NCI-H526 treated with DMSO at 0.1 percent for 48 hours (cell line): ENCODE results near the gene PKD1.

ENCODE experiments used
- DNase-seq: peaks from one replicate; lab custom pipeline; 2025; lab: John Stamatoyannopoulos, UW

Gene PKD1

DNA sequence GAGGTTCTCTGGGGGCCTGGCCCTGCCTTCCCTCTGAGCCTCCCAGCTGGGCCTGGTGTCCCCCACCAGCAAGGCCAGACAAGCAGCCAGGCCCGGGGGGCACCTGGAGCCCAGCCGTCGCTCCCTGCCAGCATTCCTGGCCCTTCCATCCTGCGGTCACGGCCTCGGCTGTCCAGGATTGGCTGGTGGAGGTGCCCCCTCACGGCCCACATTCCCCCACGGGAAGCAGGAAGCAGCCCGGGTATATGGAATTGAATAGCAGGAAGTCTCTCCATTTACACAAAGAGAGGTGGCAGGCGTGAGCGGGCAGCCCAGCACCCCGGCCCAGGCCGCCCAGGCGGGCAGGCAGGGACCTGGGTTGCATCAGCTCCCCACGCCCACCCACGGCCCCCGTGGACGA is 34.4 kb upstream of the PKD1 start:
- no peak for DNase-seq

DNA sequence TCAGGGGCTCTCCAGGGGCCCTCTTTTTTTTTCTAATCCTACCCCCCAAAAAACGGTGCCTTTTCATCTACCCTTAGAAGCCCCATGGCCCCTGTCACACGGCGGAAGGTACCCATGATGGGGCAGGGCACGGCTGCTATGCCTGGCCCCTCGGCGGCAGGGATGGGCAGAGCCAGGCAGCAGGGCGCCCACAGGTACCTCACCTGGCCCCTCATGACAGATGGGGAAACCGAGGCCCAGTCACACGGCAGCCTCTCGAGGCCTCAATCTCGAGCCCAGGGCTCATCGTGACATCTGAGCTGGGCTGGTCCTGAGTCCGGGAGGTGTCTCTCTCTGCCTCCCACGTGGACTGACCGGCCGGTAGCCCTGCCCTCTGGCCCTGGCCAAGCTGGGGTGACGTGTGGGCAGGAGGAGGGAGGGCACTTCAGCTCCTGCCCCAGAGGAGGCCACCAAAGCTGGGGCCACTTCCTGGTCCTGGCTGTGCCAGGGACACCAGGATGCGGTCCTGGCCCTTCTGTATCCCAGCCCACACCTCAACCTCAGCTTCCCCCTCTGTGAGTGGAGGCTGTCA is 31.5 kb upstream of the PKD1 start:
- DNase-seq = no peak

DNA sequence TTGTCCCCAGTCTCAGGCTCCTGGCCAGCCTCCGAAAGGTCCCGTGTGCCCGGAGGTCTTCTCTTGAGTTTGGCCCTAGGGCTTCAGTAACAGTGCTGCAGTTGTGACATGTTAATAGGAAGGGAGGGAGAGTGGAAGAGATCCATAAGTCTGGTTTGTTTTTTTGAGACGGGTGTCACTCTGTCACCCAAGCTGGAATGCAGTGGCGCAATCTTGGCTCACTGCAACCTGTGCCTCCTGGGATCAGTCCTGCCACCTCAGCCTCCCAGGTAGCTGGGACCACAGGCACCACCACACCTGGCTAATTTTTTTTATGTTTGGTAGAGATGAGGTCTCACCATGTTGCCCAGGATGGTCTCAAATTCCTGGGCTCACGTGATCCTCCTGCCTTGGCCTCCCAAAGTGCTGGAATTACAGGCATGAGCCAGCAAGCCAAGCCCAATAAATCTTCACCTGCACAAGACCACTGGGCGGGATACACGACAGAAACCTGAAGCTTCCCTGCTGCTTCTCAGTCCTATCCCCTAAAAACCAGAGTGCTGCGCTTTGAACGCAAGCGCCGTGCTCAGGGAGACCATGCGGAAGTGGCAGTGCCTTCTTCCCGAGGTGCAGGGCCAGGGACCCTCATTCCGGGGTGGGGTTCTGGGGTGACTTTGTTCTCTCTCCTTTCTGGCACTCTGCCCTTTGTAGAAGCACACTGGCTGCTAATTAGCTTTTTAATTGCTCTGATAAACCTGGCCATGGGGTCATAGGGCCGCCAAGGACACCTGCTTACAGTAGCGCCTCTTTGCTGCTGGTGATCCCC is 30.8 kb upstream of the PKD1 start:
- DNase-seq = no peak

- DNase-seq = no peak
These were observed 30.2 kb upstream of the PKD1 start for GRCh38 chr16:2165861-2166260.

DNA sequence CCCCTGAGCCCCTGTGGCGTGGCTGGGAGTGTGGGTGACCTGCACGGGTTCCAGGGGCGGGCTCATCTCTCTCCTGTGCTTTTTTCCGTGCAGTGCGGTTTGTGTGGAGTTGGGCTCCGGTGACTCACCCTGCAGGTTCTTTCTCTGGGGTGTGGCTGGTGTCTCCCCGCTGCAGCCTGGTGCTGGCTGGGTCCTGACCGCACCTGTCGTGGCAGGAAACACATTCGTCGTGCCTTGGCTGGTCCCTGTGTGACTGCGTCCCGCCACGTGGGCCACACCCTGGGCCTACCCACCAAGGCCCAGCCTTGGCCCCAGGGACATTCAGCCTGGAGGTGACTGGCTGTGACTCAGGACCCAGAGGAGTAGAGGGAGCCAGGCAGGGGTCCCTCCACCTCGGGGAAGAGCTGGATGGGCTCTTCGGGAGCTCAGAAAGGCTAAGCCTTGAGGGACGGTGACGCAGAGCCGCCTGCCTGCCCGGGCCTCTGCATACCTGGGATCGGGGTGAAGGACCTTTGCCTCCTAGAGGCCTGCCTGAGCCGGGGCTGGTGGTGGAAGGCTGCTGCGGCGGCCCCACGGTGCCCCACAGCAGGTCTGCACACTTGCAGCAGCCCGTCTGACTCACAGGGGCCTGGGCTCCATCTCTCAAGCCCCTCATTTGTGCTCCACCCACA is 27.6 kb upstream of the PKD1 start:
- no peak for DNase-seq

DNA sequence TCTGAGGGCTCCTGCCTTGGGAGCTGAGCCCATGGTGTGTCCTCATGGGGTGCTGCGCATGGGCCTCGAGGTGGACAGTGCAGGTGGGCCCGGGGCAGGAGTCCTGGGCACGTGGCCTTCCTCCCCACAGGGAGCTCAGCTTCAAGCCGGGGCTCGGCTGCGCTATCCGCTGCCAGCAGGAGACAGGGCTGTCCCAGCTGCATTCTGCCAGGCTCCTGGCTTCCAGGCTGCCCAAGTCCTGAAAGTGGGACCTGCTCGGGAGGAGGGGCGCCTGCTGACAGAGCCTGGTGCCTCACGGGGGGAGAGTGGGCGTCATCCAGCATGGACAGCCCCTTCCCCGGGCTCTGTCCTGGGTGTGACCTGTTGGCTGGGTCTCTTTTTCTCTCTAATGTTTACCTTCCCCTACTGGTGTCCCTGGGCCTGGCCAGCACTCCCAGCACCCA is 27.0 kb upstream of the PKD1 start:
- DNase-seq = no peak

DNA sequence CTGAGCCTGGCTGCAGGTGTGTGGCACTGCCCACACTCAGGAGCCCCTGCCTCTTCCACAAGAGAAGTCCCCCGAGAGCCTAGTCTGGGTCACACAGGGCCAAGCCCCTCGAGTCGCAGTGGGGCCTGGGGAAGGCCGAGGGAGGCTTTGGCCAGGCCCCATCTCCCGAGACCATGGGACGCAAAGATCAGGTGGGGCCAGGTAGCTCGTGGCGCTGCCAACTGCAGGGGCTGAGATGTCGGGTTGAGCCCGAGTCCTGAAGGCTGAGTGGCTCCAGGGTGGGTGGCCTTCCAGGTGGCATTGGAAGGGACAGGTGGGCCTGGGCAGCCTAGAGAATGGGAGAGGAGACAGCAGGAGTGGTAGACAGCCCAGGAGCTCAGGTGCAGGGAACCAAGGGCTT is 26.2 kb upstream of the PKD1 start:
- no peak for DNase-seq

- no peak for DNase-seq
These were observed 25.3 kb upstream of the PKD1 start for GRCh38 chr16:2160915-2161551.

DNA sequence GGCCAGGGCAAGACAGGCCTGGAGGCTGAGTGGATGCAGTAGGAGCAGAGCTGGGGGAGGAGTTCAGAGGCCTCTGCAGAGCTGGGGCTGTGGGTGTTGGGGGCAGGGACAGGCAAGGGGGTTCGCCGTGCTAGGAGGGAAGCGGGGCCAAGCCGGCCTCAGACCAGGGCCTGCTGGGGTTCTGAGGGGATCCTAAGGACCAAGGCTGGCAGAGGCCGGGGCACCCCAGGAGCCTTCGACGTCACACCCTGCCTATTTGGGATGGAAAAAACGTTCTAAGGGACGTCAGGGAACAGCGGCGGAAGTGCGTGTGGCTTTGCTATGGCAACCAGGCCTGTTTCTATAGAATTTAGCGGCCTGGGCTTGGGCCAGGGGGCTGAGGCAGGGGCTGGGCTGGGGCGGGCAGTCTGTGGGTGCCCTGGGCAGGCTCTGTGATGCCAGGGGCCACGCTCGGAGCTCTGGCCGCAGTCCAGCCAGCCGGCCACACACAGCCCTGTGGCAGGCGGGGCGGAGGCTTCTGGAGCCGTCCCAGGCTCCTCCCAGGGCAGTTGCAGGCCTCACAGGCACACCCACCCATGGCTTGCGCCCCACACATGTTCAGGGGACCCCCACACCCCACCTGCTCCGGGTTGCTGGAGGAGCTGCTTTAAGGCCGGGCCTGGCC is 23.6 kb upstream of the PKD1 start:
- no peak for DNase-seq

DNA sequence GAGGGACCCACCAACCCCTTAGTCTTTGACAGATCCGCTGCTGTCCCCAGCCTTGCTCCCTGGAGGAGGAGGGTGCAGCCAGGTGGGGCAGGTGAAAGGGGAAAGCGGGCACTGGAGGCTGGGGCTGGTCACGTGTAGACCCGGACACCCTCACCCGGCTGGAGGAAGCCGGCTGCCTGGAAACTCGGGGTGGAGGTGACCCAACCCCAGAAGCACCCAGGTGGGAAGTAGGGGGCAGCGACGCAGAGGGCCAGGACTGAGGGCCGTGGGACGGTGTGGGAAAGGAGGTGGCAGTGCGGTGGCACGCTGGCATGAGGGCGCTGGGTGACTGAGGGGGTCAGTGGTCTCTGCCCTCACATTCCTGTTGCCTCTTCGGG is 22.6 kb upstream of the PKD1 start:
- DNase-seq = no peak

DNA sequence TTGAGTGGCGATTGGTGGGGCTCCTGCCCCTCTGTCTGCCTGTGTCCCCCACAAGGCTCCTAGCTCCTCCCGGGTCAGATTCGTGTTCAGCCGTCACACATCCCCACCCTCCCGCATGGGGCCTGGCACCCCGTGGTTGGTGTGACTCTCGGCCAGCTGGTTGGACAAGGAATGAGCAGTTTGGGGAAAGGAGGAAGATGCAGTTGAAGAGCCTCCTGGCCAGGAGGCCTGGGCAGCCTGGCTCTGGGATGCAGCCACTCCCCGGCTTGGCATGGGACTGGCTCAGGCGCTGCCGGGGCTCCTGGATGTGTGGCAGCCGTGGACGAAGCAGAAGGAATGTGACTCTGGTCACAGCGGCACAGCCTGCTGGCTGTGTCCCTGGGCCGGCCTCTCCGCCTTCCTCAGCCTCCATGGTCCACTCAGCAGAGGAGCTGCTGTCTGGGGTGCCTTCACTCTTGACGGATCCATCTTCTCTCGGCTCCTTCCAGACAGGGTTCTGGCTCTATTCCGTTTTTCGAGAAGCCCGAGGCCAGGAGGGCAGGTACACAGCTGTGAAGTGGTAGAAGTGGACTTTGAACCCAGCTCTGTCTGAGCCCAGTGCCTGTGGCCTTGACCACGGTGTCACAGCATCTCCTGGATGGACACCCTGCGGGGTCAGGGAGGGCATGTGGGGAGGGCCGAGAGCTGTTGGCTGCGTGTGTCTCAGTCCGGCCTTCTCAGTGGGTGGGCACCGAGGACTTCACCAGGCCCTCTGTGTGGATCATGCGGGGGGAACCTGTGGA is 22.0 kb upstream of the PKD1 start:
- DNase-seq = no peak

- no peak for DNase-seq
These were observed 21.1 kb upstream of the PKD1 start for GRCh38 chr16:2156849-2157224.

DNA sequence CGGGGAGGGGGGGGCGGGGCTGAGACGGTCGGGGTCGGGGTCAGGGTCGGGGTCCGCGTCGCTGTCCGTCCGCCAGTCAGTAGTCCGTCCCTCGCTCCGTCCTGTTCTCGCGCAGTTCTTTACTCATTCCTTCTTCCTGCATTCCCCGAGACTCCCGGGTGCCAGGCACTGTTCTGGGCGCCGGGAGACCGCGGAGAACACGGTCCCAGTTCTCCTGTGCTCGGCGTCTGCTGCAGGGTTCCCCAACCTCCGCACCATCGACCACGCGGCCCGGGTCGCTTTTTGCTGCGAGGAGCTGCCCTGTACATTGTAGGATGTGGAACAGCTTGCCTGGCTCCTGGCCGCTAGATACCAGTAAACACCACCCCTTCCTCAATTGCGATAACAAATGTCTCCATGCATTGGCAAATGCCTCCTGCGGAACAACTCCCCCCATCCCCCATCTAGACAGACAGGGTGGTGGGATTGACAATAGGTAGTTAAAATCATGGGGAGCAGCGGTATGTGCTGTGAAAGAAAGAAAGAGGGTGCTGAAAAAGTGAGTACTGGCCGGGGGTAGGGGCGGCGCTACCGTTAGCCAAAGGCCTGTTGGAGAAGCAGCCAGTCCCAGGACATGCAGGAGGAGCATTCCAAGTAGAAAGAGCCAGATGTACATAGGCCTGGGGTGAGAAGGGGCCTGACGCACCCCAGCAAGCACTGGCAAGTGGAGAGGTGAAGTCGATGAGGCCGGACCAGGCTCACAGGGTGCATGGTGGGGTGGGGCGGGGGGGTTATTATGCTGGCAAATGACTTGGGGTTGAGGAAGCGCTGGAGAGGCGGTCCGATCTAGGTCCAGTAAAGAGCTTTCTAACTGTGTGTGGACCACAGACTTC is 20.5 kb upstream of the PKD1 start:
- no peak for DNase-seq

GRCh38 chr16:2155091-2155950 is 19.6 kb upstream of the PKD1 start, which contains the start of gene TRAF7:
TSS of gene TRAF7 (plus strand) at chr16:2155782. CDS start at chr16:2163921, 8,139 bp downstream.
- peak; percentile 97 for DNase-seq

- no peak for DNase-seq
These were observed 18.9 kb upstream of the PKD1 start for GRCh38 chr16:2154533-2155090.

GRCh38 chr16:2152695-2153506 is 17.2 kb upstream of the PKD1 start:
- no peak for DNase-seq

DNA sequence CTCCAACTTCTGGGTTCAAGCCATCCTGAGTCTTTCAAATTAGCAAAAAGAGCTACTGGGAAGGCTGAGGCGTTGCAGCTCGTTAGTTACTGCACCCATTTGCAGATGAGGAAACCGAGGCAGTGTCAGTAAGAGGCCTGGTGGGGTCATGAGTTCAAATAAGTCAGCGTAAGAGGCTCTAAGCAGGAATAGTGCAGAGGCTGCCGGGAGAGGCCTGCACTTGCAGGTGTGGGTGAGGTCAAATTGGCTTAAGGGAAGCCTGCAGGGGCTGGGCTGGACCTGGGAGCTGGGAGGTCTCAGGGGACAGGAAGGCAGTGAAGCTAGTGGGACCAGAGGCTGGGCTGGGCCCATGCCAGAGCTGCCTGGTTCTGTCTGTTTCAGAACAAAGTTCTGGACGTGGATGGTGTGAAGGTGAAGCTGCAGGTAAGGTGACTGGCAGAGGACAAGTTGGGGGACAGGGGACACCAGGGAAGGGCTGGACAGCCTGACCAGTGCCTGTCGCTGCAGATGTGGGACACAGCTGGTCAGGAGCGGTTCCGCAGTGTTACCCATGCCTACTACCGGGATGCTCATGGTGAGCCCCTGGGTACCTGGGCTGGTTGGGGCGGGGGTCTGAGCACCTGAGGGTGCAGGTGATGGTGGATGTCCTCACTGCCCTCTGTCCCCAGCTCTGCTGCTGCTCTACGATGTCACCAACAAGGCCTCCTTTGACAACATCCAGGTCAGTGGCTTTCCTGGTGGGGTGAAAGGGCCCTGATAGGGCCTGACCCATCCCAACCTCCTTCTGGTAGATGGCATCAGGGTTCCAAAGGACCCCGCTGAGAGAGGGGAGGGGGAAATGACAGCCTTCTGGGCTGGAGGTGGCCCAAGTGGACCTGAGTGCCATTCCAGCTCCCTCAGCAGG is 15.7 kb upstream of the PKD1 start:
- no peak for DNase-seq
